Stimulated activated CD4-positive, alpha-beta T cell treated with anti-CD3 and anti-CD28 coated beads, Interleukin-4, amount 100 ng/mL, for 48 hours (primary cell): ENCODE data around the gene USO1.
"Not testable (repeated sequence)": the region's sequence is repeated elsewhere in the genome, so short reads cannot be mapped to it uniquely, and the experiment has no call there.

ENCODE experiments used
- DNase-seq, 2 donors: peaks; one replicate each; pipeline ENCODE4 v3.0.0-alpha.2; 2020; ENCODE audit warnings: low read depth in 2 of 2

USO1 gene

GRCh38 chr4:75724066-75724866, at the start of gene USO1:
USO1 (plus strand) TSS chr4:75724577; CDS start chr4:75724820, 243 bp downstream.
- peak; percentile 98 to 99 for DNase-seq

- no peak for DNase-seq
Observed at GRCh38 chr4:75675004-75675531, 49.3 kb upstream of the USO1 start.

GRCh38 chr4:75678473-75678872, 45.9 kb upstream of the USO1 start:
- no peak for DNase-seq

GRCh38 chr4:75678965-75679364, 45.4 kb upstream of the USO1 start:
- no peak for DNase-seq

DNA sequence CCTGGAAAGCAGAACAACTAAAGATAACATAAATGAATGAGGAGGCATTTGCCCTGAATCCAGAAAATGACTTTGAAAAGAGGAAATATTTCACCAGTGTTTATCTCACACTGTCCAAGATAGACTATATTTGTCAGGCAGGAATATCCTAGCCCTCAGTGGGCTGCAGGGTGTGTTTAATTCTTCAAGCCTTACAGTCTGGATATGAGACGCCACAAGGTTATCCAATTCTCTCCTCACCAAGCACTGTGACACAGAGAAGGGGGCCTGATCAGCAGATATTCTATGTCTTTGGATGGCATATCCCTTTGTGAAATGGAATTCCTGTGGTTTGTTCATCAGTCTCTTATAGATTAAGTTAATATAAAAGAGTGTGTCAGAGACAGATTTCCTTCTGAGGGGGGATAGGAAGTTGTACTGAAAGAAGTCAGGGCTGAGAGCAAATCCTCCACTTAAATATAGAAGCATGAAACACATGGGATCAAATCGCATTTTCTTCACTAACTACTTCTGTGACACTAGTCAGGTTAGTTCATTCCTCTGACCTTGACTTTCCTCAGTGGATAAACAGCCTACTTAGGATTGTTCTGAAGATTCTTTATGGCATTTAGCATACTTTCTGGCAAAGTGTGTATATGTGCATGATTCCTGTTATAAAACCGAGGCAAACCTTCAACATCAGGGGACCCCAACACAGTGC, 44.4 kb upstream of the USO1 start:
- DNase-seq: no peak

DNA sequence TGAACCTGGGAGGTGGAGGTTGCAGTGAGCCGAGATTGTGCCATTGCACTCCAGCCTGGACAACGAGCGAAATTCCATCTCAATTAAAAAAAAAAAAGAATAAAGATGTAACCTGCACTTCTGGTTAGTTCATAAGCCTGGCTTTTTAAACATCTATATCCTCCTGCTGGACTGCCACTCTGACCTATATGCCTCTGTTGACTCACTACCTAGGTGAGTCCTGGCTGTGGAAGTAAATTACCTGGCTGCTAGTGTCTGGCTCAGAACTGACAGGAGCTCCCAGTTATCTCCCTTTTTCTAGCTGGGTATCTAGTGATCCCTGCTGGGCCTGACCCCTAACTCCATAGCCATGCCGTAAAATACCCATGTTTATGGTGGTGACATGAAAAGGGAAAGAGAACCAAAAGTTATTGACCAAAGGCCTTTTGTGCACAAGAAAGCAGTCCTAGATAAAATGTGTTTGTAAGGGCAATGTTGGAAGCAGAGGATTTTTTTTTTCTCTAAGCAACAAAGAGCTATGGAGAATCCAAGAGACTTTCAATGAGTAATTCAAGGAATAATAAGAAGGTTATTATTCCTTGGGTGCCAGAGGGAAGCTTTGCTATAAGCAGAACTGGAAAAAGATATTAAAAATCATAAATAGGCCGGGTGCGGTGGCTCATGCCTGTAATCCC, 40.8 kb upstream of the USO1 start:
- no peak for DNase-seq

DNA sequence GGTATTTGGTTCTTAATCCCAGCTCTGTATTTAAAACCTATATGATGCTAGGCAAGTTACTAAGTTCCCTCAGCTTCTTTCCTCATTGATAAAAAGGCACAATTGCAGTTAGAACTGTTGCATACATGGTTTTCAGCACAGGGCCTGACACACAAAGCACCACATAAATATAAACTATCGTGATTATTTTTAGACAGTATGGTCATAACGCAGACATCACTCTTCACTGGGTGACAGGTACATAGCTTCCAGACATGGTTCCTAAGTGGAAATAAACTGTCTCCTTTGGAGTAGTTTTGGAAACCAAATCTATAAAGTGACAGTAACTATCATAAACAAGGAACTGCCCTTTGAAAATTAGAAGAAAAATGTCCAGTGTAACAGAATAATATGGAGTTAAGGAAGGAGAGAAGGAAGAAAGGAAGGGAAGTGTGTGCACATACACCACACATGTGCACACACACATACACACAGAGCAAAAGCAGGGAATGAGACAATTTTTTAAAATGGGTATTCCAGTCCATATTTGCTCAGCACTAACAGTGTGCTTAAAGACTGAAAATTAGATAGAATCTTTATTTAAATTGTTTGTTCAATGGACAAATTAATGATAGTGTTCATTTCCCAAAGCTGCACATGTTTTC, 38.7 kb upstream of the USO1 start:
- no peak for DNase-seq

DNA sequence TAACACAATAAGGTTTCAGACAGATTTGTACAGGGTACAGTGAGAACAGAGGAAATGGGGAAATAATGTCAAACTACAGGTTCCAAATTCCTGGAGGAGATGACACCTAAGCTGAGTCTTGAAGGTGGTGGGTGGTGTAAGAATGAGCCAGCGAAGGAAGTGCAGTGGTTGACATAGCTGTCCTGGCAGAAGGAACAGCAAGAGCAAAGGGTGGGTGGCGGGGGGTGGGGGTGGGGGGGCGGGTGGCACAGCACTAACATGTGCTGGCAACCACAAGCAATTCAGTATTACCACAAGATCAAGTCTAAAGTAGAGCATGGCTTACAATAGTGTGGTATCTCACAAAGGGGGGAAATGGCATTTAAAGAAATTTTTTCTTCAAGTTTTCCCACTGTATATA, 38.0 kb upstream of the USO1 start:
- no peak for DNase-seq

- not testable (repeated sequence) for DNase-seq
Observed at GRCh38 chr4:75687125-75687524, 37.3 kb upstream of the USO1 start.

DNA sequence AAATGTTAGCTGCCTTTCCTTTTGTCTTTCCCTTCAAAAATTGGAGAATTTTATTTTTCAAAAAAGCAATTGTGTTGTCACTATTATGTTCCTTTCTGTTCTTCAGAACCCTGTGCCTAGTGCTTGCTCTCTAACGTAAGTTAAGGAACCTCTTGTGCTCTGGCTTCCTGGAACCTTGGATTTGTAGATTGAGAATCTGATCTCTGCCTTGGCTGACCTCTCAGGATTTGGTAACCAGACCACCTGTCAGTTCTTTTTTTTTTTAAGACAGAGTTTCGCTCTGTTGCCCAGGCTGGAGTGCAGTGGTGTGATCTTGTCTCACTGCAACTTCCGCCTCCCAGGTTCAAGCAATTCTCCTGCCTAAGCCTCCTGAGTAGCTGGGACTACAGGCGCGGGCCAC, 32.3 kb upstream of the USO1 start:
- DNase-seq: not testable (repeated sequence)

GRCh38 chr4:75696071-75696470, 28.3 kb upstream of the USO1 start:
- DNase-seq: no peak

DNA sequence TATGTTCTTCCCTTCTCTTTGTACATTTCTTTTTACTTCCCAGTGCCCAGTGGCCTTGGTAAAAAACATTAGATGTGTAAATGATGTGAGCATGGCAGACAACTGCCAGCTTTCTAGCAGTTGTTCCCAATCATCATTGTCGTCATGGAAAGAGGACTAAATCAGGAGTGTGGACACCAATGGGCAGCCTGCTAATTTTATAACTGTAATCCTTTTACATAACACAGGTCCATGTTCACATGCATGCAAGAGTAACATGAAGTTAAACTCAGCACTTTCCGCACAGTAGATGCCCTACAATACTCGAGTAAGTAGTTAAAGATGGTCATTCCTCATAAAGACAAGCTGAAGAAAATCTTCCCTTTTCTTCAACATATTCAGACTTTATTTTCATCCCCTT, 27.8 kb upstream of the USO1 start:
- no peak for DNase-seq

DNA sequence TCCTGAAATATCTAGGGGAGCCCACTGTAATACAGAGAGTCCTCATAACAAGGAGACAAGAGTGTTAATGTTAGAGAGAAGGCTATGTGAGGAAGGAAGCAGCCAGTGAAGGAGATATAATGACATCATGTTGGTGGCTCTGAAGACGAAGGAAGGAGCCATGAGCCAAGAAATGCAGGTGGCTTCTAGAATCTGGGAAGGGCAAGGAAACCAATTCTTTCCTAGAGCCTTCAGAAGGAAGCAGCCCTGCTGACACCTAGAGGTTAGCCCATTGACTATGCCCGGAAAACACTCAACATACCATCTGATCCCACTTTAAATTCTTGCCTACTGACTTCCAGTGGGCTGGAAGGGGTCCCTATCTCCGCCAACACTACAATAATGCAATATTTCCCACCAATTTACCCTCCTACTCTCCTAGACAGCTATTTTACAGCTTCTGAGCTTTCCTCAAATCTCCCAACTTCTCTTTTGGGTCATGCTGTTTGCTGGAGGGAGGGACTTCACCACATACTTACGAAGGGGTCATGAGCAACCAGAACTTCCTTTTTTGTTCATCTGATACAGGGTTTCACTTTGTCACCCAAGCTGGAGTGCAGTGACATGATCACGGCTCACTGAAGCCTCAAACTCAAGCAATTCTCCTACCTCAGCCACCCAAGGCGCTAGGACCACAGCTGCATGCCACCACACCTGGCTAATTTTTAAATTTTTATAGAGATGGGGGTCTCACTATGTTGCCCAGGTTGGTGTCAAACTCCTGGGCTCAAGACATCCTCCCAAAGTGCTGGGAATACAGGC, 26.0 kb upstream of the USO1 start:
- DNase-seq: no peak

DNA sequence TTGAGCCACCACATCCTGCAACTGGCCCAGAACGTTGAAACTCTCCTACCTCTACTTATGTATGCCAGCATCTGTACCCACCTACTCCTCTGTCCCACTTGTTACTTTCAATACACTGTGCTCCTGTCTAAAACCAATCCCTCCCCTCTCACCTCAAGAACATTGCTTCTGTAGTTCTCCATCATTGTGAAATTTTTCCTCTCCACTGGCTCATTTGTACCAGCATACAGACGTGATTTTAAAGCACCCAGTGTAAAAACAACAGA, 25.5 kb upstream of the USO1 start:
- DNase-seq: no peak

DNA sequence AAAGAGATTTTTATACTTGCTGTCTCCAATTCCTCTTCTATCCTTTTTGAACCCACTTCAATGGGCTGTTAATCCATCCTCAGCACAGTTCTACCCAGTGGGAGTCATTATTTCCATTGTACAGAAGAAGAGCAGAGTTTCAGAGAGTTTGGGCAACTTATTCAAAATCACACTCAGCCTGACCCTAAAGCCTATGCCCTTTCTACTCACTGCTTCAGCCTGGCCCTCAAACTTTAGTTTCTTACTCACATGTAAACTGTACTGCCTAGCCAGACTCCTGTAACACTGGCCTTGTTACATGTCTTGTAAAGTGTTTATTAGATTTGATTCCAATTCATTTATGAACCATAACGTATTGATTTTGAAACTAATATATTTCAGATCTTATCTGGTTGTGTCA, 25.1 kb upstream of the USO1 start:
- no peak for DNase-seq

GRCh38 chr4:75702919-75703411, 21.4 kb upstream of the USO1 start:
- no peak for DNase-seq

DNA sequence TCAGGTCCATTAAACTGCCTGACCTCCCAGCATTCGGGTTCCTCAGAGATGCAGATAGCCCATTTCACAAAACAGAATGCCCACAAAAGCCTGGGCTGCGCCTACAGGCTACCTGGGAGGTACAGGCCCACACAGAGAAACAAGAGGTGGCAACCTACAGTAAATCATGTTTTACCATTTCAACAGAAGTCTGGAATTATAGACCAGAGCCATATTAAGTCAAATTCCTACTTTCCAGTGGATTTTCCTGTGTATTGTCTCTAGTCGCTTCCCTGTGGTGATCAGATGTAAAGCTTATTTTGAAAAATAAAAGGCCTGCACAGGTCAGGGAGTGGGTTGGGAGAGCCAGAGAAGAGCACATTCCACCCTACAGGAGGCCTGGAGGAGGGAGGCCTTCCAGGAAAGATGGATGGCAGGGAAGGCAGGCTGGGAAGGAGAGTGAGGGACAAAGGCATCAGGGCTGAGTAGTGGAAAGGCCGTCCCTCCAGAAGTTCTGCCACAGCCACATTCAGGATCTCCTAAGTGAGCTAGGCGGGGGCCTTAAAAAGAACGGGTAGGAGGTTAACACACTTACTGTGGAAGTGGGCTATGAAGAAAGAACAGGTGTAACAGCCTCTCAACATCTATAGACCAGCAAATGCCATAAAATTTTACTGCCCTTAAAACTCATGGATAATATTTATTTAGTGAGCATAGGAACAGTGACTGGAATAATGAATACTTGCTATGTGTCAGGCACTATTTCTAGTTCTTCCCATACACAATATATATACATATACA, 19.0 kb upstream of the USO1 start:
- DNase-seq: no peak

DNA sequence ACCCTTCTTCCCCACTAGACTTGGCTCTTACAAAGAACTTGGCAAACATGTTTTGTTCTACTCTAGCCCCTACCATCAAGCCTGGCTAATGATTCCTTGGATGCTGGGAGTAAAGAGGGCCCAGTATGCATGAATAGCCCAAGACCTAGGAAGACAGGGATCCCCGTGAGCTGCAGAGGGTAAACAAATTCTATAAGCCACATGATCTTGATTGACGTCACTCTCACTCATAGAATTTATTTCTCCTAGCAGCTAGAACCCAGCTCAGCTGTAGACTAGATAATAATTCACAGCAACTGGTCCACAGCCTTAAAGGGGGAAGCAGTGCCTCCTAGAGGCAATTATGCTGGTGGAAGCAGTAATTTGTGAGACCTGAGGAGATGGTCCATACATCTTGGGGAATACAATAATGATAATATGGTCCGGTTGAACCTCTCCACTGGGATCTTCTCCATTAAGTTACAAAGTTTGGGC, 16.1 kb upstream of the USO1 start:
- DNase-seq: no peak

GRCh38 chr4:75710246-75710645, 14.1 kb upstream of the USO1 start:
- no peak for DNase-seq

DNA sequence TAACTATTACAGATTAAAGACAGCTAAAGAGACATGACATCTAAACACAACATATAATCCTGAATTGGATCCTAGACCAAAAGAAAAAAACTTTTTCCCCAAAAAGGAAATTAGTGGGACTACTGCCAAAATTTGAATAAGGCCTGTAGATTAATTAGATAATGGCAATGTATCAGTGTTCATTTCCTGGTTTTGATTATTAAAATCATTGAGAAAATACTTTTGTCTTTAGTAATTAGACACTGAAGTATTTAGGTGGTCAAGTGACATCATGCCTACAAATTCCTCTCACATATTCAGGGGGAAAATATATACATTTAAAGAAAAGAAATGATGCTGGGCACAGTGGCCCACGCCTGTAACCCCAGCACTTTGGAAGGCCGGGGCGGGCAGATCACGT, 10.4 kb upstream of the USO1 start:
- no peak for DNase-seq
